OCI-LY1 (cell line): ENCODE results near the gene MILR1.

Experiments used
- H2AFZ ChIP-seq: fragments of 200-600 bp; sonication (generic), shearing (Covaris generic); 2 replicates; pipeline ENCODE4 v1.6.0; 2014; ENCODE audit warnings: antibody characterized with exemption, mild to moderate bottlenecking, low read length
- H3F3A ChIP-seq: fragments of 200-600 bp; sonication (generic), shearing (Covaris generic); 2 replicates; pipeline ENCODE4 v1.6.0; 2014; ENCODE audit warnings: mild to moderate bottlenecking, antibody characterized with exemption, low read length, moderate library complexity; ENCODE audit not compliant: insufficient read depth
- H3K27ac ChIP-seq: fragments of 200-600 bp; sonication (generic); 2 replicates; pipeline ENCODE4 v1.5.1; 2014; ENCODE audit warnings: low read length, mixed run types, mild to moderate bottlenecking, low read depth; ENCODE audit not compliant: poor library complexity, severe bottlenecking
- H3K27me3 ChIP-seq: fragments of 200-600 bp; sonication (generic); 2 replicates; pipeline ENCODE4 v1.6.0; 2014; ENCODE audit warnings: antibody characterized with exemption, mild to moderate bottlenecking, low read length, moderate library complexity; ENCODE audit not compliant: insufficient read depth
- H3K36me3 ChIP-seq: fragments of 200-600 bp; sonication (generic); 2 replicates; pipeline ENCODE4 v1.6.1; 2014; ENCODE audit warnings: mild to moderate bottlenecking, antibody characterized with exemption, low read length, moderate library complexity, mixed read lengths; ENCODE audit not compliant: insufficient read depth
- H3K4me1 ChIP-seq: fragments of 200-600 bp; sonication (generic); 2 replicates; pipeline ENCODE4 v1.5.1; 2014; ENCODE audit warnings: mild to moderate bottlenecking, low read length, moderate library complexity; ENCODE audit not compliant: insufficient read depth, severe bottlenecking
- H3K4me2 ChIP-seq: fragments of 200-600 bp; sonication (generic), shearing (Covaris generic); 2 replicates; pipeline ENCODE4 v1.6.1; 2014; ENCODE audit warnings: low read length
- H3K4me3 ChIP-seq: fragments of 200-600 bp; sonication (generic); 2 replicates; pipeline ENCODE4 v1.5.1; 2014; ENCODE audit warnings: low read length, low read depth, mild to moderate bottlenecking, mixed read lengths; ENCODE audit not compliant: poor library complexity, severe bottlenecking
- H3K79me2 ChIP-seq: fragments of 200-600 bp; shearing (Covaris generic); 2 replicates; pipeline ENCODE4 v1.6.1; 2016; ENCODE audit warnings: mixed run types, low read length, mixed read lengths; ENCODE audit not compliant: insufficient read depth
- H3K9ac ChIP-seq: fragments of 200-600 bp; sonication (generic), shearing (Covaris generic); 2 replicates; pipeline ENCODE4 v1.6.1; 2014; ENCODE audit warnings: mild to moderate bottlenecking, low read length, mixed read lengths
- H3K9me2 ChIP-seq: fragments of 200-600 bp; sonication (generic), shearing (Covaris generic); 2 replicates; pipeline ENCODE4 v1.6.1; 2014; ENCODE audit warnings: low read depth, mild to moderate bottlenecking, low read length, mixed read lengths
- H3K9me3 ChIP-seq: fragments of 200-600 bp; shearing (Covaris generic); 2 replicates; pipeline ENCODE4 v1.6.1; 2014; ENCODE audit warnings: low read length, mixed read lengths
- H4K20me1 ChIP-seq: fragments of 200-600 bp; sonication (generic), shearing (Covaris generic); 2 replicates; pipeline ENCODE4 v1.6.0; 2016; ENCODE audit warnings: mild to moderate bottlenecking, low read length; ENCODE audit not compliant: insufficient read depth
- CTCF ChIP-seq: fragments of 200-600 bp; sonication (generic), shearing (Covaris generic); IDR thresholded peaks from 2 replicates; pipeline ENCODE4 v1.5.1; 2017; ENCODE audit warnings: mild to moderate bottlenecking, antibody characterized with exemption, low read length, moderate library complexity, mixed read lengths
- EZH2 ChIP-seq: fragments of 200-600 bp; sonication (generic), shearing (Covaris generic); IDR thresholded peaks from 2 replicates; pipeline ENCODE4 v1.8.0; 2017; ENCODE audit warnings: borderline replicate concordance, mixed run types, mild to moderate bottlenecking, antibody characterized with exemption, low read length, moderate library complexity, mixed read lengths

MILR1 gene

GRCh38 chr17:64505340-64506200 is 56.7 kb downstream of the MILR1 start:
- H3K27ac ChIP-seq = peak overlapping the region; percentile 91

GRCh38 chr17:64506201-64506575 is 57.3 kb downstream of the MILR1 start, which contains the start of gene DDX5:
Gene DDX5 (minus strand): TSS chr17:64506289. CDS start chr17:64506119, 170 bp downstream.
- TF ChIP-seq EZH2 = no peak
- Histone ChIP-seq H3K9me2 (no peaks in the 10 kb centered on the region), H2AFZ (no peak within 1 kb of the TSS), H3K36me3 (peaks cover 72% of the 10 kb centered on the region), H4K20me1 (peaks cover 10% of the 10 kb centered on the region; the same call in 1 of the 2 replicates), H3K27ac (peak within 1 kb of the TSS; percentile 91), H3K4me1 (peaks cover 45% of the 10 kb centered on the region), H3K4me2 (peak within 1 kb of the TSS; percentile 89), H3K9me3 (no peaks in the 10 kb centered on the region), H3K9ac (peak within 1 kb of the TSS; percentile 99), H3K4me3 (peak within 1 kb of the TSS; percentile 87), H3F3A (peaks cover 14% of the 10 kb centered on the region; the same call in 1 of the 2 replicates), H3K27me3 (no peaks in the 10 kb centered on the region), H3K79me2 (peaks cover 33% of the 10 kb centered on the region)

More at GRCh38 chr17:64505340-64506200, 56.7 kb downstream of the MILR1 start:
- H3K9ac ChIP-seq = peak overlapping the region; percentile 99
- peaks cover 33% of the 10 kb centered on the region for H3K79me2 ChIP-seq
- peak overlapping the region; percentile 87 for H3K4me3 ChIP-seq
- peaks cover 75% of the 10 kb centered on the region for H3K36me3 ChIP-seq
- H3F3A ChIP-seq = peaks cover 15% of the 10 kb centered on the region
- H4K20me1 ChIP-seq = peaks cover 10% of the 10 kb centered on the region; the same call in 1 of the 2 replicates
- H3K9me3 ChIP-seq = no peaks in the 10 kb centered on the region
- no peak overlapping the region for H2AFZ ChIP-seq
- no peaks in the 10 kb centered on the region for H3K9me2 ChIP-seq
- H3K4me1 ChIP-seq = peaks cover 51% of the 10 kb centered on the region
- H3K4me2 ChIP-seq = peak overlapping the region; percentile 89
- no peaks in the 10 kb centered on the region for H3K27me3 ChIP-seq
- TF ChIP-seq CTCF (no peak), EZH2 (no peak)

GRCh38 chr17:64506576-64507412 is 57.9 kb downstream of the MILR1 start, which contains the start of gene CEP95:
Gene CEP95 (plus strand): TSS chr17:64506977. CDS start chr17:64507098, 121 bp downstream.
- TF ChIP-seq EZH2 = no peak
- no peak for TF ChIP-seq CTCF
- Histone ChIP-seq H3K4me1 (peaks cover 39% of the 10 kb centered on the region), H3K4me3 (peak within 1 kb of the TSS; percentile 87), H3K9ac (peak within 1 kb of the TSS; percentile 99), H3K9me3 (no peaks in the 10 kb centered on the region), H3K27me3 (no peaks in the 10 kb centered on the region), H3K79me2 (peaks cover 33% of the 10 kb centered on the region), H3F3A (peaks cover 14% of the 10 kb centered on the region; the same call in 1 of the 2 replicates), H3K9me2 (no peaks in the 10 kb centered on the region), H4K20me1 (peaks cover 10% of the 10 kb centered on the region; the same call in 1 of the 2 replicates), H3K36me3 (peaks cover 71% of the 10 kb centered on the region), H3K4me2 (peak within 1 kb of the TSS; percentile 89), H2AFZ (no peak within 1 kb of the TSS), H3K27ac (peak within 1 kb of the TSS; percentile 91)
